ENCODE measurements around the gene RNF145.

The RNF145 gene

GRCh38 chr5:159202151-159202550 lies 7.2 kb downstream of the RNF145 start:
- no peak for DNase-seq (ENCODE audit: low read depth, low spot score)
- no peak overlapping the region for H3K4me3 ChIP-seq (ENCODE audit: low read length)

- DNase-seq (ENCODE audit: low read depth, low spot score): no peak
Observed at GRCh38 chr5:159199780-159200179, 9.6 kb downstream of the RNF145 start.

GRCh38 chr5:159199225-159199624 lies 10.1 kb downstream of the RNF145 start:
- no peak overlapping the region for H3K4me3 ChIP-seq (ENCODE audit: low read length)
- DNase-seq (ENCODE audit: low read depth, low spot score): no peak

More at GRCh38 chr5:159199780-159200179, 9.6 kb downstream of the RNF145 start:
- H3K4me3 ChIP-seq (ENCODE audit: low read length): no peak overlapping the region

- H3K4me3 ChIP-seq (ENCODE audit: low read length): no peak overlapping the region
- peak; percentile 30 for DNase-seq (ENCODE audit: low read depth, low spot score)
Observed at GRCh38 chr5:159198063-159199036, 11.0 kb downstream of the RNF145 start.

GRCh38 chr5:159195775-159196174 lies 13.6 kb downstream of the RNF145 start:
- H3K4me3 ChIP-seq (ENCODE audit: low read length): no peak overlapping the region
- no peak for DNase-seq (ENCODE audit: low read depth, low spot score)

- no peak for DNase-seq (ENCODE audit: low read depth, low spot score)
- no peak overlapping the region for H3K4me3 ChIP-seq (ENCODE audit: low read length)
Observed at GRCh38 chr5:159190170-159190569, 19.2 kb downstream of the RNF145 start.

- DNase-seq (ENCODE audit: low read depth, low spot score): no peak
Observed at GRCh38 chr5:159189310-159189709, 20.0 kb downstream of the RNF145 start.

GRCh38 chr5:159187719-159188118 lies 21.6 kb downstream of the RNF145 start:
- no peak overlapping the region for H3K4me3 ChIP-seq (ENCODE audit: low read length)
- DNase-seq (ENCODE audit: low read depth, low spot score): no peak

More at GRCh38 chr5:159189310-159189709, 20.0 kb downstream of the RNF145 start:
- H3K4me3 ChIP-seq (ENCODE audit: low read length): no peak overlapping the region

- H3K4me3 ChIP-seq (ENCODE audit: low read length): no peak overlapping the region
- no peak for DNase-seq (ENCODE audit: low read depth, low spot score)
Observed at GRCh38 chr5:159186319-159186718, 23.0 kb downstream of the RNF145 start.

- no peak overlapping the region for H3K4me3 ChIP-seq (ENCODE audit: low read length)
- no peak for DNase-seq (ENCODE audit: low read depth, low spot score)
Observed at GRCh38 chr5:159185773-159186172, 23.6 kb downstream of the RNF145 start.

- DNase-seq (ENCODE audit: low read depth, low spot score): no peak
Observed at GRCh38 chr5:159184858-159185381, 24.4 kb downstream of the RNF145 start.

GRCh38 chr5:159184236-159184635 lies 25.1 kb downstream of the RNF145 start:
- H3K4me3 ChIP-seq (ENCODE audit: low read length): no peak overlapping the region
- DNase-seq (ENCODE audit: low read depth, low spot score): no peak

More at GRCh38 chr5:159184858-159185381, 24.4 kb downstream of the RNF145 start:
- no peak overlapping the region for H3K4me3 ChIP-seq (ENCODE audit: low read length)

GRCh38 chr5:159183247-159183646 lies 26.1 kb downstream of the RNF145 start:
- no peak for DNase-seq (ENCODE audit: low read depth, low spot score)
- H3K4me3 ChIP-seq (ENCODE audit: low read length): no peak overlapping the region

GRCh38 chr5:159182691-159183090 lies 26.7 kb downstream of the RNF145 start:
- no peak for DNase-seq (ENCODE audit: low read depth, low spot score)

GRCh38 chr5:159181651-159182050 lies 27.7 kb downstream of the RNF145 start:
- no peak for DNase-seq (ENCODE audit: low read depth, low spot score)
- no peak overlapping the region for H3K4me3 ChIP-seq (ENCODE audit: low read length)

More at GRCh38 chr5:159182691-159183090, 26.7 kb downstream of the RNF145 start:
- H3K4me3 ChIP-seq (ENCODE audit: low read length): no peak overlapping the region

- no peak for DNase-seq (ENCODE audit: low read depth, low spot score)
- H3K4me3 ChIP-seq (ENCODE audit: low read length): no peak overlapping the region
Observed at GRCh38 chr5:159181152-159181551, 28.2 kb downstream of the RNF145 start.

- no peak overlapping the region for H3K4me3 ChIP-seq (ENCODE audit: low read length)
- DNase-seq (ENCODE audit: low read depth, low spot score): no peak
Observed at GRCh38 chr5:159179529-159180305, 29.6 kb downstream of the RNF145 start.

- no peak for DNase-seq (ENCODE audit: low read depth, low spot score)
- H3K4me3 ChIP-seq (ENCODE audit: low read length): no peak overlapping the region
Observed at GRCh38 chr5:159178978-159179377, 30.4 kb downstream of the RNF145 start.

- peak; percentile 18 for DNase-seq (ENCODE audit: low read depth, low spot score)
- H3K4me3 ChIP-seq (ENCODE audit: low read length): no peak overlapping the region
Observed at GRCh38 chr5:159175547-159175946, 33.8 kb downstream of the RNF145 start.

All from Jurkat, Clone E6-1 (cell line).